Muscle of leg (tissue), 16 donors: Measurements from ENCODE around the gene FAM72B. TPM values are rescaled to one million over a fixed set of nuclear protein-coding genes. Genes with fewer than 3 reads are reported as not detected.
A peak's percentile ranks its signal among the peaks of the same experiment; 100 is the strongest.
"Not testable (repeated sequence)": the region's sequence is repeated elsewhere in the genome, so short reads cannot be mapped to it uniquely, and the experiment has no call there.

Source experiments
- DNase-seq: peaks from one replicate; pipeline ENCODE4 v3.0.0; 2013
- H3K27ac ChIP-seq: one replicate; pipeline ENCODE4 v1.5.1; 2013; ENCODE audit warnings: mild to moderate bottlenecking, low read length, control low read depth
- H3K27me3 ChIP-seq: one replicate; pipeline ENCODE4 v1.6.1; 2013; ENCODE audit warnings: low read length; ENCODE audit not compliant: control insufficient read depth, insufficient read depth
- H3K36me3 ChIP-seq: one replicate; pipeline ENCODE4 v1.6.1; 2013; ENCODE audit warnings: low read length; ENCODE audit not compliant: control insufficient read depth, insufficient read depth
- H3K4me1 ChIP-seq: one replicate; pipeline ENCODE4 v1.6.1; 2013; ENCODE audit warnings: low read length; ENCODE audit not compliant: control insufficient read depth, insufficient read depth
- H3K4me3 ChIP-seq: one replicate; pipeline ENCODE4 v1.5.1; 2013; ENCODE audit warnings: low read length, control low read depth
- H3K9me3 ChIP-seq: replicated peaks from 2 replicates; pipeline ENCODE4 v1.6.1; 2013; ENCODE audit warnings: low read depth, low read length; ENCODE audit not compliant: control insufficient read depth
- WGBS: methylation state at CpG from one replicate; pipeline ENCODE4 v1.1.5; 2013; ENCODE audit warnings: missing lambda C conversion rate; ENCODE audit not compliant: insufficient coverage; 5-methylcytosine and 5-hydroxymethylcytosine counted together
- long read RNA-seq, 11 donors: transcript quantifications; one replicate each; lab custom pipeline, GENCODE V29; 2026
- polyA plus RNA-seq, 8 donors: library from polyadenylated mRNA; unstranded; fragments of 120-200 nt; gene quantifications; one replicate each; pipeline versions ENCODE4 v1.2.1 to v1.2.3, GENCODE V29; 2013; ENCODE audit warnings: inconsistent platforms in 1 of 8, low replicate concordance in 1 of 8; ENCODE audit not compliant: insufficient read length in 8 of 8, insufficient read depth in 1 of 8
- total RNA-seq: library from RNA; stranded (reverse); fragments of 120-200 nt; gene quantifications from one replicate; pipeline ENCODE4 v1.2.4, GENCODE V29; 2013

FAM72B gene
- 1.5 TPM for total RNA-seq
- polyA plus RNA-seq: 1 to 10 TPM; 2.2 to 5.0 (median 3.4) TPM
- long read RNA-seq, donor 1, partial matches to known transcripts: 0 of 2 reads
- long read RNA-seq, donor 1, other reads (novel, unspliced or antisense): 0 of 2 reads
- long read RNA-seq, donor 2: 0 reads
- long read RNA-seq, donor 3, partial matches to known transcripts: 0 of 1 reads
- long read RNA-seq, donor 3, other reads (novel, unspliced or antisense): 0 of 1 reads
- long read RNA-seq, donor 4, partial matches to known transcripts: 0 of 2 reads
- long read RNA-seq, donor 4, other reads (novel, unspliced or antisense): 0 of 2 reads
- long read RNA-seq, donor 5, partial matches to known transcripts: 0 of 1 reads
- long read RNA-seq, donor 5, other reads (novel, unspliced or antisense): 0 of 1 reads
- long read RNA-seq, donor 6, partial matches to known transcripts: 6 of 12 reads
- long read RNA-seq, donor 6, other reads (novel, unspliced or antisense): 0 of 12 reads
- long read RNA-seq, donor 7, partial matches to known transcripts: 0 of 1 reads
- long read RNA-seq, donor 7, other reads (novel, unspliced or antisense): 0 of 1 reads
- long read RNA-seq, donor 8, partial matches to known transcripts: 0 of 1 reads
- long read RNA-seq, donor 8, other reads (novel, unspliced or antisense): 0 of 1 reads
- long read RNA-seq, donor 9, partial matches to known transcripts: 0 of 1 reads
- long read RNA-seq, donor 9, other reads (novel, unspliced or antisense): 0 of 1 reads
- long read RNA-seq, donor 10: 0 reads
- long read RNA-seq, donor 11: 0 reads

DNA sequence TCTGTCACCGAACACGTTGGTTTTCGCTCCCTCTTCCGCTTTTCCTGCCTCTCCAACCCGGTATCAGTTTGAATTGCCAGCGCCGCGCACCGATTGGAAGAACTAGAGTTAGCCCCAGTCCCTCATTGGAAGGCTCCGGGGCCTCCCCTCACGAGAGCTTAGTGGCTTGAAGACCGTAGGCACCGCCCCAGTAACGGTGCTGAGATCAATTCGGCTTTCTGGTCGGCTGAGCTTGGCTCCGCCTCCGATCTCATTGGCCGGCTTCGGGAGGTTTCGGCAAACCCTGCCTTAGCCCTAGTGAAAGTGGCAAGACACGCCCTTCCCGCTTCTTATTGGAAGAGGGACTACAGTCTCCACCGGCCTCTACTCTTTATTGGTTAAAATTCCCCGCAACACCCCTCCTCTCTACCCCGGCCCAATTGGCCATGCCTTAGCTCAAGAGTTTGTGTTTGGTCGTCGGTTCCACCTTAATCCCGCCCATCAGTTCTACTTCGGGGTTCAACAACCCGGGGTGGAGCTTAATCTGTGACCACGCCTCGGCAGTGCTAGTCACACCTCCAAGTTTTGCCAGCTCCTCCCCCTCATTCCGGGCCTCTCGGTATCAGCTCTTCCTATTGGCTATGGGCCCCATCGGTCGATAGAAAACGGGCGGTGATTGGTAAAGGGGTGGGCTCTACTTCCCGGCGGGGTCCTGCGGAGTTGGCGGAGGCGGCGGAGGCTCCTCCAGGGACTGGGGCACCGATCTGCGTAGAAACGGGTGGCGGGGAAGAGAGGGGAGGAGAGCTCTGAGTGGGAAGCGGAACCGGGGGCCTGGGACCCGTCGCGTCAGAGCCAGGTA lies at the start of gene FAM72B, which contains the start of gene SRGAP2C:
FAM72B (minus strand) TSS at position 51 of the 838 bp plus-strand sequence. CDS start 851 bp downstream, outside the sequence.
SRGAP2C (plus strand) TSS at position 686 of the 838 bp plus-strand sequence. CDS start 2,472 bp downstream, outside the sequence.
- 0% methylated on average over 10 of the region's 54 CpGs for WGBS
- Histone ChIP-seq H3K4me3 (peak within 1 kb of the TSS; percentile 37), H3K27ac (peak within 1 kb of the TSS; percentile 59)
- H3K4me1 ChIP-seq, H3K36me3 ChIP-seq, H3K27me3 ChIP-seq, H3K9me3 ChIP-seq: not testable (repeated sequence)
- DNase-seq: peak; percentile 99

DNA sequence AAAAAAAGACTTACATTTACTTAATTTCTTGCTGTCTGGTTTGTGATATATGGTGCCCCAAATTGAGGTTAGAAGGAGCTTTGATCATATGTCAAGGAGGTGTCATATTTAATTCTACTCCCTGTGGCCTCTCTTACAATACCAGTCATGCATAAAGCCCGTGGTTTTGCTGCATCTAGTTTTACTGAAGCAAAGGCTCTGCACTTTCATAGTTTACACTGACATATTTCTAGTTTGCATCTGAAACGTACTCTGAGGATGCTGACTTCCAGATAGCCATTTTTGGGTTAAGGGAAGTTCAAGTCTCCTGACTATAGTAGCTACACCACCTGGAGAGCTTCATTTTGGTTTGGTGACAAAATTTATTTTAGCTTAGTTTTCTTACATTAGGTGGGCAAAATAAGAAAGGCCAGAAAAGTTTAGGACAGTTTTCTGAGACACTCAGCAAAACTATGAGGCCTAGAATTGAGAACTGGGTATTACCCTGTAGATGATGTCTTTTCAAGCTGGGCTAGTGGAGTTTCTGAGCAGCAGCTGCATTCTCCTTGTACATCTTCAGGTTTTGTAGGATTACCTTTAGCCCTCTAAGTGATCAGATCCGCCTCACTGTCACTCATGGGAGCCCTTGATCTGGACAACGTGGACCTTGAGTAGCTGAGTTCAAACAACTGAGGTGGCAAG lies 48.4 kb upstream of the FAM72B start:
- DNase-seq: not testable (repeated sequence)
- WGBS: no CpG with 5 or more reads among the region's 4 CpGs

DNA sequence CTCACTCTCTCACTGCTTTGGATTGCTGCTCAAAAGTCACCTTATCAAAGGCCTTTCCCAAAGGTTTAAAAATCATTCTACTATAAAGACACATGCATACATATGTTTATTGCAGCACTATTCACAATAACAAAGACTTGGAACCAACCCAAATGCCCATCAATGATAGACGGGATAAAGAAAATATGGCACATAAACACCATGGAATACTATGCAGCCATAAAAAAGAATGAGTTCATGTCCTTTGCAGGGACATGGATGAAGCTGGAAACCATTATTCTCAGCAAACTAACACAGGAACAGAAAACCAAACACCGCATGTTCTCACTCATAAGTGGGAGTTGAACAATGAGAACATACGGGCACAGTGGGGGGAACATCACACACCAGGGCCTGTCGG lies 46.5 kb upstream of the FAM72B start:
- H3K9me3 ChIP-seq, H3K36me3 ChIP-seq, H3K27me3 ChIP-seq, H3K4me1 ChIP-seq, H3K4me3 ChIP-seq, H3K27ac ChIP-seq, DNase-seq: not testable (repeated sequence)
- no CpG with 5 or more reads among the region's 4 CpGs for WGBS

More for the DNA sequence above, 48.4 kb upstream of the FAM72B start:
- not testable (repeated sequence) for H3K9me3 ChIP-seq, H3K27ac ChIP-seq, H3K4me3 ChIP-seq, H3K36me3 ChIP-seq, H3K4me1 ChIP-seq, H3K27me3 ChIP-seq

DNA sequence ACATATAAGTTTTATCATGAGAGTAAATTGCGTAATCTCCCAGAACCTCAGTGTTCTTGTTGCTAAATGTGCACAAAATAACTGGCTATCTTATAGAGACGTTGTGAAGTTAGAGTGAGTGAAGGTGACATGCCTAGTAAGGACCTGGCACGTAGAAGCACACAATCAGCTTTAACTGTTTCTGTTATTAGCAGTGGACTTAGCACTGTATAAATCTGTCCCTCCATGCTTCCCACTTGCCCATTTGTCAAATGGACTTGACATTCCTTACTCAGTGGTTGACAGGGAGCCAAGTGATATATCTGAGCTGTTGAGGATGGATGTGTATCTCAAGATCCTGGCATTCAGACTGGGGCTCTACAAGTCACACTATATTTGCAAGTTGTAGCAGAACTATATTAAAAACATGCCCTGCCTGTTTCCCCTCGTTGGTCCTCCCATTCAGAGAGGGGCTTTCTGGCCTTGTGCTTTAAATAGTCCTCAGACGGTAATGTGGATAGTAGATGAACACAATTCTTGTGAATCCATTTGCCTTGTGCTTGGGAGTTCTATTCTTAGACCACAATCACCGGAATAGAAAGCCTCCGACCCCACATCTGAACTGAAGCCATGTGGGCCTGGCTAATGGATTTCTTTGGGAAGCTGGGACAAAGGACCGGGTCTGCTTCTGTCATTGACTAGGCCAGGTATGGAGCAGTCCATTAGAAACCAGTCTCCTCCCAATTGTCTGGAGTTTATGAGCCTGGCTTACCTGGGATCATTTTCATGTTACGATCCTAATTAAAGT lies 43.6 kb upstream of the FAM72B start:
- H3K27me3 ChIP-seq, H3K9me3 ChIP-seq, H3K4me3 ChIP-seq, DNase-seq, H3K36me3 ChIP-seq, H3K4me1 ChIP-seq, H3K27ac ChIP-seq: not testable (repeated sequence)
- WGBS: no CpG with 5 or more reads among the region's 9 CpGs

DNA sequence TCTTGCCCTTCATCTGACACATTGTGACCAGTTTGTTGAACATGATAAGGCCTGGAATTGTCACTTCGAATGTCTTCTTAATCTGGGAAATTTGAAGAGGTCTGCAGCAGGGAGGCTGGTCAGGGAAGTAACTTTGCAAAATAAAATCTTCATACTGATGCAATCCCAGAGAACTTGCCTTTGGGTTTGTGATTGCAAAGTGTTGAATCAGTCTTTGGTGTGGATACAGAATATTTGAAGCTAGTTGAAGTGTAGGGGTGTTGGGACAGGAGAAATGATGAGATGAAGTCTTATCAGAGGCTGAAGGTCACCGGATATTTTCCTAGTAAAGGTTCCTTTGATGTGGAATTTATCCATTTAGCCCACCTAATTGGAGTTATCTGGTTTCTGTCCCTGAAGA lies 42.8 kb upstream of the FAM72B start:
- not testable (repeated sequence) for H3K4me3 ChIP-seq, H3K27me3 ChIP-seq, H3K9me3 ChIP-seq, DNase-seq, H3K36me3 ChIP-seq, H3K27ac ChIP-seq, H3K4me1 ChIP-seq
- no CpG with 5 or more reads among the region's 2 CpGs for WGBS

DNA sequence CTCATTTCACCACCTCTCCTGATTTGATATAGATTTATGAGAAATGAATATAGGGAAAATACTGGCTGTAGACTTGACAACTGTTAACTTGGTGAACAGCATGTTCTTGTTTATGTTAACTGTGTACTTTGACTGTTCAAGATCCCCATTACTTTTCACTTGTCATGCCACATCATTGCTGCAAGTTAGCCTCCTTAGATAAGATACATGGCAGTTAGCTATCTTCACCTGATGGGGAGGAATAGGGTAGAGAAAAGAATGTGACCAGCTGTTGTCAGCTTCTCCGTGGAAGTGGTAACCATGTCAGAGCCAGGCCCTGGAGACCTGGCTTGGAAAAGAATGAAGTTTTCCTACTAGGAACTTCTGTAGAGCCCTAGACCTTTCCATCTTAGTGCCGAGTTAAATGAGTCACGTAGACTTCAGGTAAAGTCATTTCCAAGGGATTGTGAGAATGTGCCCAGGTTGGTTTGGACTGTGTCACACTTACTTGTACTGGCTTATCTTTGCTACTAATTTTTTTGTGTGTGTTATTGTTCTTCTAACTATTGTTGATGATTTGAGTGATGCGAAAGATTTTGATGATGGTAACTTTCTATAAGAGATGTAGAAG lies 42.3 kb upstream of the FAM72B start:
- H3K9me3 ChIP-seq, DNase-seq, H3K27ac ChIP-seq, H3K27me3 ChIP-seq, H3K4me1 ChIP-seq, H3K4me3 ChIP-seq, H3K36me3 ChIP-seq: not testable (repeated sequence)
- no CpG with 5 or more reads among the region's 4 CpGs for WGBS

DNA sequence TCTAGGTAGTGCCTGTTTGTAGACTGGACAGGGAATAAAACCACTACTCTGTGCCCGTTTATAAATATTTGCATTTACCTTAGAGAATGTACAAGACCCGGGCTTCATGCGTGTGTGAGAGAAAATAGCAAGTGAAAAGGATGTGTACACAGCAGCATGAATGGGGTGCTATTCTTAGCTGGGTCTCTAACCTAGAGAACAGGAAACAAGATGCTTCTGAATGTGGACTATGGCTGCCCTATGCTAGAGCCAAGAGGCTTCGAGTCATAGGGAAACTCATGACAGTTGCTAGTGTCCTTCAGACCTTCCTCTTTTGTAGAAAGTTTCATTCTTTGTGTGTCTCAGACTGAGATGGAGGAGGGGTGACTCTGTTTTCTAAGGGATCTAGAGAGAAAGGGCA lies 40.6 kb upstream of the FAM72B start:
- H3K27ac ChIP-seq, H3K4me3 ChIP-seq, H3K4me1 ChIP-seq, H3K36me3 ChIP-seq, H3K9me3 ChIP-seq, H3K27me3 ChIP-seq, DNase-seq: not testable (repeated sequence)
- WGBS: no CpG with 5 or more reads among the region's 4 CpGs

DNA sequence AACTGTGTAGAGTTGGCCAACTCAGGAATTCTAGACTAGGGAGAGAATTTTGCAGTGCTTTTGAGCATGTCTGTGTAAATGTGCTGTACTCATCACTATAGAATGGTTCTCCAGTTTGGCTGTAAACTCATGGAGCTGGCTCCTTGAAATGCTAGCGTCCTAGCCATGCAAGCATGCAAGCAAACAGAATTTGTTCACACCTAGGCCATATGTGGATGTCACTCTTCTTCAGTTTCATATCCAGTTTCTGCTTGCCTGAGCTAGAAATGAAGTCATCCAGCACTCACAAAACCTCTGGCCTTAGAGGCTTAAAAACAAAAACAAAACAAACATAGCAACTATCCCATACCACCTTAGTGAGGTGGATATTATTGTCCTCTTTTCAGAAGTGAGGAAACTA lies 37.6 kb upstream of the FAM72B start:
- H3K27me3 ChIP-seq, H3K4me1 ChIP-seq, DNase-seq, H3K27ac ChIP-seq, H3K36me3 ChIP-seq, H3K9me3 ChIP-seq, H3K4me3 ChIP-seq: not testable (repeated sequence)
- WGBS: no CpG with 5 or more reads among the region's 1 CpG

DNA sequence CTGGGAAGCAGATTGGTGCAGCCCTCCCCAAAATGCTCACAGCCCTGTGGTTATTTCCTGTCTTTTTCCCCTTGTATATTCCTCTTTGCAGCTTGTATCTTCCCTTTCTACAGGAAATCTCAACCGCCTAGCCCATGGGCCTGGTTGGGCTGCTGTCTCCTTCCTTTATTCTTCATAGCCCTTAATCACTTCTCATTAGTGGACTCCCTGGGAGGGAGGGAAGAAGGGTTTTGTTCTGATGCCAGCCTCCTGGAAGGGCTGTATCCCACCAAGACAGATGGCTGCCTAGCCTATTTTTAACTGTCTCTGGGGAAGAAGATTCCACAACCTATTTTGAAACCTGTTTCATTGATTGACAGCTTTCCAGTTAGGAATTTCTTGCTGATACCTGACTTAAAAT lies 32.5 kb upstream of the FAM72B start:
- H3K9me3 ChIP-seq, H3K27me3 ChIP-seq, H3K4me1 ChIP-seq, DNase-seq, H3K27ac ChIP-seq, H3K4me3 ChIP-seq, H3K36me3 ChIP-seq: not testable (repeated sequence)
- WGBS: no CpG with 5 or more reads among the region's 1 CpG
